Endothelial cell of umbilical vein (primary cell): ENCODE measurements around the gene ZNF507. TPM values are rescaled to one million over a fixed set of nuclear protein-coding genes. Genes with fewer than 3 reads are reported as not detected.

Experiments
- BruUV-seq: library from RNA; stranded (reverse); fragments of 400-500 nt; replicated peaks from 2 replicates; lab custom pipeline; 2021; lab: Mats Ljungman, UMichigan
- CTCF ChIA-PET: fragments of 300-600, 350-600 bp; sonication (Branson Sonifier 250); formaldehyde crosslinking; loops from one replicate; lab custom pipeline; 2021; ENCODE audit warnings: antibody characterized with exemption, inconsistent platforms; lab: Charles Lee
- POLR2A ChIA-PET: fragments of 300-600, 350-600 bp; sonication (Branson Sonifier 250); formaldehyde crosslinking; loops from one replicate; lab custom pipeline; 2021; ENCODE audit warnings: antibody characterized with exemption, inconsistent platforms; lab: Charles Lee
- DNase-seq: peaks from one replicate; pipeline ENCODE4 v3.0.0-alpha.2; 2011; ENCODE audit warnings: low read depth, low spot score
- FAIRE-seq: peaks from 2 replicates; lab custom pipeline; 2011; peaks lifted over from hg19 to GRCh38; lab: Jason Lieb, UNC
- H2AFZ ChIP-seq: 2 replicates; pipeline ENCODE4 v1.6.0; 2012; ENCODE audit warnings: low read depth, low read length, control low read depth, inconsistent platforms
- H3K27ac ChIP-seq: 2 replicates; pipeline ENCODE4 v1.5.1; 2011; ENCODE audit warnings: low read depth, mild to moderate bottlenecking, control low read depth, low read length, moderate library complexity; ENCODE audit not compliant: insufficient read depth
- H3K27me3 ChIP-seq, 2 experiments: 2 replicates each; pipeline versions ENCODE4 v1.6.0 to v1.6.1; 2011; ENCODE audit warnings: low read length in 2 of 2, mixed read lengths in 1 of 2; ENCODE audit not compliant: control insufficient read depth in 2 of 2, insufficient read depth in 2 of 2
- H3K36me3 ChIP-seq, 2 experiments: 2 replicates in 1 of 2; 3 replicates in 1 of 2; pipeline ENCODE4 v1.5.1; 2011; ENCODE audit warnings: low read length in 2 of 2, mild to moderate bottlenecking in 1 of 2, moderate library complexity in 1 of 2; ENCODE audit not compliant: control insufficient read depth in 2 of 2, insufficient read depth in 2 of 2; ENCODE audit errors: extremely low read depth in 1 of 2
- H3K4me1 ChIP-seq: 3 replicates; pipeline ENCODE4 v1.5.1; 2011; ENCODE audit warnings: mild to moderate bottlenecking, low read length; ENCODE audit not compliant: control insufficient read depth, insufficient read depth; ENCODE audit errors: extremely low read depth
- H3K4me2 ChIP-seq: 2 replicates; pipeline ENCODE4 v1.6.1; 2011; ENCODE audit warnings: low read length, control low read depth, mixed read lengths; ENCODE audit not compliant: insufficient read depth
- H3K4me3 ChIP-seq, 3 experiments: fragments of 200-600 bp in 1 of 3; sonication (generic), shearing (Covaris generic) in 1 of 3; replicated peaks in 1 of 3; 2 replicates each; pipeline ENCODE4 v1.5.1; 2011 to 2016; ENCODE audit warnings: control low read depth in 3 of 3, low read length in 3 of 3, mild to moderate bottlenecking in 2 of 3, inconsistent platforms in 1 of 3, low read depth in 1 of 3, moderate library complexity in 1 of 3; ENCODE audit not compliant: insufficient read depth in 1 of 3
- H3K79me2 ChIP-seq: 2 replicates; pipeline ENCODE4 v1.6.0; 2012; ENCODE audit warnings: low read length, inconsistent platforms; ENCODE audit not compliant: control insufficient read depth, insufficient read depth
- H3K9ac ChIP-seq: replicated peaks from 2 replicates; pipeline ENCODE3; 2011; ENCODE audit warnings: low read length, control low read depth; ENCODE audit not compliant: insufficient read depth; ENCODE audit errors: extremely low read depth
- H3K9me1 ChIP-seq: replicated peaks from 3 replicates; pipeline ENCODE4 v1.6.0; 2011; ENCODE audit warnings: mild to moderate bottlenecking, low read length; ENCODE audit not compliant: control insufficient read depth, insufficient read depth; ENCODE audit errors: extremely low read depth
- H3K9me3 ChIP-seq: replicated peaks from 2 replicates; pipeline ENCODE4 v1.5.1; 2012; ENCODE audit warnings: low read length, inconsistent platforms; ENCODE audit not compliant: control insufficient read depth, insufficient read depth
- H4K20me1 ChIP-seq: replicated peaks from 2 replicates; pipeline ENCODE3; 2011; ENCODE audit warnings: mild to moderate bottlenecking, low read length; ENCODE audit not compliant: control insufficient read depth, insufficient read depth; ENCODE audit errors: extremely low read depth
- EZH2 ChIP-seq: IDR thresholded peaks from 2 replicates; pipeline ENCODE4 v1.6.1; 2012; ENCODE audit warnings: borderline replicate concordance, low read depth, mild to moderate bottlenecking, moderate library complexity, low read length, inconsistent platforms; ENCODE audit not compliant: severe bottlenecking
- GATA2 ChIP-seq: IDR thresholded peaks from 2 replicates; pipeline ENCODE4 v1.7.0; 2011; ENCODE audit warnings: low read depth, mild to moderate bottlenecking, moderate library complexity, mixed read lengths, low read length; ENCODE audit not compliant: insufficient read length, insufficient read depth
- JUN ChIP-seq: IDR thresholded peaks from 2 replicates; pipeline ENCODE4 v1.6.1; 2011; ENCODE audit warnings: borderline replicate concordance, low read depth; ENCODE audit not compliant: insufficient read length, insufficient read depth
- MYC ChIP-seq: IDR thresholded peaks from one replicate; pipeline ENCODE4 v1.6.1; 2011; ENCODE audit warnings: mild to moderate bottlenecking, low read depth, low read length
- POLR2A ChIP-seq: IDR thresholded peaks from 2 replicates; pipeline ENCODE4 v1.6.1; 2012; ENCODE audit warnings: low read depth, mild to moderate bottlenecking, control low read depth, low read length
- POLR2AphosphoS5 ChIP-seq: IDR thresholded peaks from 2 replicates; pipeline ENCODE4 v1.6.1; 2012; ENCODE audit warnings: low read depth, mild to moderate bottlenecking, control low read depth, low read length, moderate library complexity; ENCODE audit not compliant: insufficient read depth
- dilution Hi-C: fragments of 300-500 bp; cut with MboI; formaldehyde crosslinking; loops from one replicate; pipeline ENCODE4 v1.15.0; 2019; ENCODE audit warnings: low sequenced_read_pairs; ENCODE audit not compliant: extremely low pct_ligation_motif_present
- intact Hi-C: fragments of 100-400 bp; cut with micrococcal nuclease; formaldehyde crosslinking; loops from one replicate; pipeline ENCODE4 v1.10.0; 2022
- polyA plus RNA-seq, 4 experiments: library from polyadenylated mRNA; depleted of rRNA in 3 of 4; stranded (reverse) in 3 of 4; unstranded in 1 of 4; fragments of >200 nt; gene quantifications; 2 replicates each; pipeline versions ENCODE4 v1.2.1 to v1.2.3, GENCODE V29; 2011 to 2012; ENCODE audit warnings: missing spikeins in 1 of 4
- total RNA-seq: library from RNA; stranded (reverse); gene quantifications from 2 replicates; pipeline ENCODE4 v1.2.3, GENCODE V29; 2021
- TF ChIP-seq, protein P1 (sequence below): IDR thresholded peaks from 2 replicates; pipeline ENCODE4 v1.6.1; 2011; ENCODE audit not compliant: insufficient read depth, insufficient read length
- TF ChIP-seq, protein P2 (sequence below), 2 donors: IDR thresholded peaks; 1 replicate in 1 of 2; 2 replicates in 1 of 2; pipeline ENCODE4 v1.5.1; 2011; ENCODE audit warnings: low read length in 2 of 2, mild to moderate bottlenecking in 2 of 2, moderate library complexity in 2 of 2, control low read depth in 1 of 2, inconsistent platforms in 1 of 2, low read depth in 1 of 2; ENCODE audit not compliant: insufficient read depth in 1 of 2; ENCODE audit errors: extremely low read depth in 1 of 2

ZNF507 gene
- total and polyA plus RNA-seq, 2 donors (not counting 3 experiments of a cell fraction or from before 2014, with no cell fraction given): 6.8 to 23.0 TPM

DNA sequence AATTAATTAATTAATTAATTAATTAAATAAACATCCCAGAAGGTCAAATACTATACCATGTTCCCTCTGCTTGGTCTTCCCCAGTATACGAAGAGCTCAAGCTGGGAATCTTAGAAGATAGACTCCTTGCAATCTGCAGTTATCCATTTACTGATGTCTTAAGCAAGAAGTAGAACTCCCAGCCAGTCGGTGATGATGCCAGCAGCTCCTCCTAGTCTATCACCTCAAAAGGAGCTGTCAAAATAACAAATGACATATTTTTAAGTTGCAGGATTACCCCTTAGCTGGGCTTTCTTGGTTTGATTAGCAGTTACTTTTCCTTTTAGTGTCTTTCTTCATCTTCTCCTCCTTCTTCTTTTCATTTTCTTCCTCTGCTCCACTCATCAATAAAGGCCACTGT, 6.0 kb upstream of the ZNF507 start:
- dilution Hi-C loops (no loop called here), intact Hi-C loops (no loop called here)
- Histone ChIP-seq H3K4me2 (no peak overlapping the region), H3K4me3 (no peak overlapping the region), H3K79me2 (no peaks in the 10 kb centered on the region), H3K9me1 (no peaks in the 10 kb centered on the region), H2AFZ (no peak overlapping the region), H3K9ac (no peak overlapping the region), H3K27me3 (no peaks in the 10 kb centered on the region), H3K36me3 (no peaks in the 10 kb centered on the region), H3K27ac (no peak overlapping the region), H3K9me3 (no peaks in the 10 kb centered on the region), H4K20me1 (no peaks in the 10 kb centered on the region), H3K4me1 (no peaks in the 10 kb centered on the region)
- no peak for FAIRE-seq
- TF ChIP-seq, protein P1, sequence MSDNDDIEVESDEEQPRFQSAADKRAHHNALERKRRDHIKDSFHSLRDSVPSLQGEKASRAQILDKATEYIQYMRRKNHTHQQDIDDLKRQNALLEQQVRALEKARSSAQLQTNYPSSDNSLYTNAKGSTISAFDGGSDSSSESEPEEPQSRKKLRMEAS: no peak
- no peak for TF ChIP-seq EZH2
- TF ChIP-seq MYC: no peak
- TF ChIP-seq JUN: no peak
- TF ChIP-seq GATA2: no peak
- TF ChIP-seq, protein P2, sequence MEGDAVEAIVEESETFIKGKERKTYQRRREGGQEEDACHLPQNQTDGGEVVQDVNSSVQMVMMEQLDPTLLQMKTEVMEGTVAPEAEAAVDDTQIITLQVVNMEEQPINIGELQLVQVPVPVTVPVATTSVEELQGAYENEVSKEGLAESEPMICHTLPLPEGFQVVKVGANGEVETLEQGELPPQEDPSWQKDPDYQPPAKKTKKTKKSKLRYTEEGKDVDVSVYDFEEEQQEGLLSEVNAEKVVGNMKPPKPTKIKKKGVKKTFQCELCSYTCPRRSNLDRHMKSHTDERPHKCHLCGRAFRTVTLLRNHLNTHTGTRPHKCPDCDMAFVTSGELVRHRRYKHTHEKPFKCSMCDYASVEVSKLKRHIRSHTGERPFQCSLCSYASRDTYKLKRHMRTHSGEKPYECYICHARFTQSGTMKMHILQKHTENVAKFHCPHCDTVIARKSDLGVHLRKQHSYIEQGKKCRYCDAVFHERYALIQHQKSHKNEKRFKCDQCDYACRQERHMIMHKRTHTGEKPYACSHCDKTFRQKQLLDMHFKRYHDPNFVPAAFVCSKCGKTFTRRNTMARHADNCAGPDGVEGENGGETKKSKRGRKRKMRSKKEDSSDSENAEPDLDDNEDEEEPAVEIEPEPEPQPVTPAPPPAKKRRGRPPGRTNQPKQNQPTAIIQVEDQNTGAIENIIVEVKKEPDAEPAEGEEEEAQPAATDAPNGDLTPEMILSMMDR (IDR thresholded peaks at IDR 0.05; ENCODE audit: extremely low read depth in 1 of 2, insufficient read depth in 1 of 2, low read depth in 1 of 2, low read length in 2 of 2): no peak
- TF ChIP-seq POLR2A: no peak
- TF ChIP-seq POLR2AphosphoS5: no peak
- CTCF ChIA-PET: interaction anchor here (0.8 to 5.1 kb wide), 9 partner anchors 9 to 1657 kb away, joined by 3 to 29 read pairs (median 3); no protein-coding TSS in a partner anchor
- no peak for DNase-seq
- POLR2A ChIA-PET: no interaction called here
- BruUV-seq: no TSS peak
